HG03039 (cell line): ENCODE data around the gene SULT1A1.

Experiments
- ATAC-seq: cut with Tn5 transposase; IDR thresholded peaks from one replicate; pipeline ENCODE4 v1.9.1; 2021; ENCODE audit warnings: mild to moderate bottlenecking, moderate library complexity; ENCODE audit not compliant: unreplicated experiment

The SULT1A1 gene

GRCh38 chr16:28561557-28562187, 48.2 kb downstream of the SULT1A1 start:
- ATAC-seq, result no peak

- no peak for ATAC-seq
Measured at GRCh38 chr16:28558456-28558855, 51.4 kb downstream of the SULT1A1 start.

GRCh38 chr16:28556914-28557320, 52.9 kb downstream of the SULT1A1 start:
- no peak for ATAC-seq

DNA sequence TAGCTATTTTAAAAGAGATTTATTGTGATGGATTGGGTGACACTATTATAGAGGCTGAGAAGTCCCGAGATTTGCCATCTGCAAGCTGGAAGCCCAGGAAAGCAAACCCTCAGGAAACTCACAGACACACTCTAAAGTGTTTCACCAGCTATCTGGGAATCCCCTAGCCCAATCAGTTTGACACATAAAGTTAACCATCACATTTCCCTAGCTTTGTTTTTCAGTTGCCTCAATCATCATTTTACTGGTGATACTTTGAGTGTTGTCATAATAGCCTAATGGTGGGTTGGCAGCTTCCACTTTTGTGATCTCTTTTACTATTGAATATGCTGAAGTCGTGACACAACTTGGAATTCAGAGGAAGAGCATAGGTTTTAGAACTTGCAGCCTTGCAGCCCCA, 54.3 kb downstream of the SULT1A1 start:
- ATAC-seq, result no peak
